ENCODE results near the gene VMP1. TPM values are rescaled to one million over a fixed set of nuclear protein-coding genes. Genes with fewer than 3 reads are reported as not detected.

Gene VMP1
- total and polyA plus RNA-seq, 2 of the 13 experiments (the other 11 are each of a cell fraction or from before 2014, with no cell fraction given): 186 to 271 TPM

- TF ChIP-seq RERE (CRISPR knock-in tag; IDR thresholded peaks at IDR 0.05; ENCODE audit: low read depth) (no peak), TMF1 (CRISPR knock-in tag; IDR thresholded peaks at IDR 0.05; ENCODE audit: low read depth) (no peak), TFAP4 (IDR thresholded peaks at IDR 0.05; ENCODE audit: borderline replicate concordance, low read depth) (no peak), PBX2 (CRISPR knock-in tag; IDR thresholded peaks at IDR 0.05) (no peak), ZNF343 (CRISPR knock-in tag; IDR thresholded peaks at IDR 0.05) (0 out of 2 replicates have a peak, but pooled peaks have one; percentile 56), ZNF709 (CRISPR knock-in tag; IDR thresholded peaks at IDR 0.05) (no peak), BHLHE40 (IDR thresholded peaks at IDR 0.05; ENCODE audit: low read length) (no peak), REPIN1 (CRISPR knock-in tag; IDR thresholded peaks at IDR 0.05; ENCODE audit: borderline replicate concordance, low read depth) (no peak), U2AF2 (IDR thresholded peaks at IDR 0.05; ENCODE audit: low read depth, low read length) (no peak), ZBTB40 (IDR thresholded peaks at IDR 0.05) (no peak), ZBTB40 (CRISPR knock-in tag; IDR thresholded peaks at IDR 0.05) (no peak)
Observed at GRCh38 chr17:59838052-59838916, 130.8 kb downstream of the VMP1 start (continued).
